Smooth muscle cell (in vitro differentiated cells): ENCODE results near the gene ZFYVE19. TPM values are rescaled to one million over a fixed set of nuclear protein-coding genes. Genes with fewer than 3 reads are reported as not detected.

Experiments
- DNase-seq: peaks from one replicate; lab custom pipeline; 2025; ENCODE audit not compliant: unreplicated experiment; lab: John Stamatoyannopoulos, UW
- H2AFZ ChIP-seq: fragments of 200-600 bp; sonication (generic); 2 replicates; pipeline ENCODE4 v1.6.0; 2016; ENCODE audit warnings: antibody characterized with exemption, low read depth, mild to moderate bottlenecking
- H3F3A ChIP-seq: fragments of 200-600 bp; sonication (generic); 2 replicates; pipeline ENCODE4 v1.6.0; 2017; ENCODE audit warnings: antibody characterized with exemption, low read depth
- H3K27ac ChIP-seq: fragments of 200-600 bp; sonication (generic); 2 replicates; pipeline ENCODE4 v1.5.1; 2016; ENCODE audit warnings: low read depth, mild to moderate bottlenecking
- H3K27me3 ChIP-seq: fragments of 200-600 bp; sonication (generic); 2 replicates; pipeline ENCODE4 v1.6.1; 2016; ENCODE audit warnings: low read depth, mild to moderate bottlenecking
- H3K36me3 ChIP-seq: fragments of 200-600 bp; sonication (generic); 2 replicates; pipeline ENCODE4 v1.5.1; 2016; ENCODE audit warnings: low read depth
- H3K4me1 ChIP-seq: fragments of 200-600 bp; sonication (generic); 2 replicates; pipeline ENCODE4 v1.5.1; 2016; ENCODE audit warnings: low read depth
- H3K4me2 ChIP-seq: fragments of 200-600 bp; sonication (generic); 2 replicates; pipeline ENCODE4 v1.6.0; 2016; ENCODE audit warnings: mild to moderate bottlenecking
- H3K4me3 ChIP-seq: fragments of 200-600 bp; sonication (generic); 2 replicates; pipeline ENCODE4 v1.5.1; 2016; ENCODE audit warnings: mild to moderate bottlenecking
- H3K79me2 ChIP-seq: fragments of 200-600 bp; sonication (generic); 2 replicates; pipeline ENCODE4 v1.6.0; 2016; ENCODE audit warnings: low read depth, mild to moderate bottlenecking
- H3K9ac ChIP-seq: fragments of 200-600 bp; sonication (generic); 2 replicates; pipeline ENCODE4 v1.6.0; 2016; ENCODE audit warnings: low read depth
- H3K9me3 ChIP-seq: fragments of 200-600 bp; sonication (generic); replicated peaks from 2 replicates; pipeline ENCODE4 v1.5.1; 2016; ENCODE audit warnings: low read depth
- H4K20me1 ChIP-seq: fragments of 200-600 bp; sonication (generic); 2 replicates; pipeline ENCODE4 v1.6.0; 2016; ENCODE audit warnings: low read depth
- WGBS: methylation state at CpG from one replicate; pipeline ENCODE4 v1.1.7; 2016; ENCODE audit warnings: low lambda C conversion rate; 5-methylcytosine and 5-hydroxymethylcytosine counted together
- polyA plus RNA-seq: library from polyadenylated mRNA; unstranded; fragments of >200 nt; fragmentation: Nextera tagmentation; extraction: Ambion mirVana; gene quantifications from 2 replicates; pipeline ENCODE4 v1.2.1, GENCODE V29; 2016
- total RNA-seq: library from RNA; depleted of rRNA; stranded (reverse); fragments of >200 nt; gene quantifications from 2 replicates; pipeline ENCODE4 v1.2.3, GENCODE V29; 2014
- TF ChIP-seq, protein P1 (sequence below): fragments of 200-600 bp; sonication (generic); IDR thresholded peaks from 2 replicates; pipeline ENCODE4 v1.5.1; 2017; ENCODE audit warnings: borderline replicate concordance, mild to moderate bottlenecking, antibody characterized with exemption; ENCODE audit not compliant: insufficient read depth, poor library complexity, severe bottlenecking

Gene ZFYVE19
- total and polyA plus RNA-seq, 2 experiments from 2014 or later: 16.5 to 30.1 TPM

DNA sequence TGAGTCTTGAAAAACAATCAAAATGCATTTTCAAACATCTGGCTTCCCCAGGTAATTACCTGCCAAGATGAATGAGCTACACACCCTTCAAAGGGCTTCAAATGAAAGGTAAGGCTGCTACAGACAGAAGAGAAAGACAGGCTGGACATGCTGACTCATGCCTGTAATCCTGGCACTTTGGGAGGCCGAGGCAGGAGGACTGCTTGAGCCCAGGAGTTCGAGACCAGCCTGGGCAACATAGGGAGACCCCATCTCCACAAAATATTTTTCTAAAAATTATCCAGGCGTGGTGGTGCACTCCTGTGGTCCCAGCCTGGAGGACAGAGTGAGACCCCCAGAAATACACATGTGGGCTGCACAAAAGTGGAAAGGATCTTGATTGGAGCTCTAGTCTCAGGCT, 14.5 kb upstream of the ZFYVE19 start:
- peaks cover 7% of the 10 kb centered on the region for H3K4me1 ChIP-seq
- no peaks in the 10 kb centered on the region for H3K27me3 ChIP-seq
- TF ChIP-seq, protein P1, sequence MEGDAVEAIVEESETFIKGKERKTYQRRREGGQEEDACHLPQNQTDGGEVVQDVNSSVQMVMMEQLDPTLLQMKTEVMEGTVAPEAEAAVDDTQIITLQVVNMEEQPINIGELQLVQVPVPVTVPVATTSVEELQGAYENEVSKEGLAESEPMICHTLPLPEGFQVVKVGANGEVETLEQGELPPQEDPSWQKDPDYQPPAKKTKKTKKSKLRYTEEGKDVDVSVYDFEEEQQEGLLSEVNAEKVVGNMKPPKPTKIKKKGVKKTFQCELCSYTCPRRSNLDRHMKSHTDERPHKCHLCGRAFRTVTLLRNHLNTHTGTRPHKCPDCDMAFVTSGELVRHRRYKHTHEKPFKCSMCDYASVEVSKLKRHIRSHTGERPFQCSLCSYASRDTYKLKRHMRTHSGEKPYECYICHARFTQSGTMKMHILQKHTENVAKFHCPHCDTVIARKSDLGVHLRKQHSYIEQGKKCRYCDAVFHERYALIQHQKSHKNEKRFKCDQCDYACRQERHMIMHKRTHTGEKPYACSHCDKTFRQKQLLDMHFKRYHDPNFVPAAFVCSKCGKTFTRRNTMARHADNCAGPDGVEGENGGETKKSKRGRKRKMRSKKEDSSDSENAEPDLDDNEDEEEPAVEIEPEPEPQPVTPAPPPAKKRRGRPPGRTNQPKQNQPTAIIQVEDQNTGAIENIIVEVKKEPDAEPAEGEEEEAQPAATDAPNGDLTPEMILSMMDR: no peak
- no peak overlapping the region for H3K4me3 ChIP-seq
- DNase-seq: no peak
- no peak overlapping the region for H2AFZ ChIP-seq
- no peaks in the 10 kb centered on the region for H3F3A ChIP-seq
- H3K4me2 ChIP-seq: no peak overlapping the region
- no peaks in the 10 kb centered on the region for H3K36me3 ChIP-seq
- H3K79me2 ChIP-seq: peaks cover 36% of the 10 kb centered on the region
- H3K9ac ChIP-seq: no peak overlapping the region
- H4K20me1 ChIP-seq: peaks cover 51% of the 10 kb centered on the region
- 91% methylated on average over 3 of the region's 3 CpGs for WGBS
- no peak overlapping the region for H3K27ac ChIP-seq
- no peaks in the 10 kb centered on the region for H3K9me3 ChIP-seq

DNA sequence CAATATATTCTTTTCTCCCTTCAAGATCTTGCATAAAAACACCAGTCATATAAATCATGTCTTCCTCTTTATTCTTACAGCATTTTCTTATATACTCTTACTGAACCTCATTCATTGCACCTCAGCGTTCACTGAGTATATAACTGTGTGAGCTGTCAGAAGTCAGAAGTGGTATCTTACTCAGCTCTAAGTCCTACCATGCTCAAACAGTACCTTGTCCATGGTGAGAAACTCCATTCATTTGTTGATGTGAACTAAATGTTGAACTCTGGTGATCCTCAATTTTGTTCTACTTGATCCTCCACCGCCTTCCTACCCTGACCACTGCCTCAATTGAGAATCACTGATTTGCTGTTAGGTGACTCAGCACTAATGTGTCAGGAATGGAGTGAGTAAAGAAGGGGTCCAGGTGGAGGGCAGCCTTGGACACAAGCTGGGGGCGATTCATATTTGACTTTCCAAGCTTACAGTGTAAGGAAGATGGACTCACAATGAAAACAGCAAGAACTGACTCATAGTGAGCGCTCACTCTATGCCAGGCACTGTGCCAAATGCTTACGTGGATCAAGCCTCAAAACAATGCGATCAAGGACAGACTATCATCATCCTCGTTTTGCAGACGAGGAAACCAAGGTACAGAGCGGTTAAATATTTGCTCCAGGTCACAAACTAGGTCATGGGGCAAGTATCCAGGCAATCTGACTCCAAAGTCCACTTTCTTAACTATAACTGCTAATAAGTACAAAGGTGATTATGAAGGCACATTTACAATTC, 13.5 kb upstream of the ZFYVE19 start:
- H3K4me3 ChIP-seq: no peak overlapping the region
- TF ChIP-seq, protein P1: no peak
- WGBS: 89% methylated on average over 9 of the region's 9 CpGs

DNA sequence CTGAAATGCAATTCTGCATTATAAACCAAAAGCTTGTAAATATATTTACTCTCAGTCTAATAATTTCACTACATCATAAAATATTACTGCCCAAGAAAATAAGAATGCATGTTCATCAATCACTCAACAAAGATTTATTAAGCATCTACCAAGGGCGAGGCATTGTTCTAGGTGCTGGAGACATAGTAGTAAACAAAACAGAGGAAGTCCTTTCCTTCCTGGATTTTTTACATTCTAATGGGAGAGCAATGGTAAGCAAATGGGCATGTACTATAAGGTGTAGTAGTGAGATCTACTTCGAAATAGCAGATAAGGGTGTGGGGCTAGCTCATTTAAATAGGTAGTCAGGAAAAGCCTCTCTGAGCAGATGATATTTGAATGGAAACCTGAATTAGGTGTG, 10.8 kb upstream of the ZFYVE19 start:
- H3K4me2 ChIP-seq: no peak overlapping the region
- H3F3A ChIP-seq: peaks cover 8% of the 10 kb centered on the region
- no peak overlapping the region for H3K27ac ChIP-seq
- H3K79me2 ChIP-seq: peaks cover 27% of the 10 kb centered on the region
- TF ChIP-seq, protein P1: no peak
- H3K4me3 ChIP-seq: no peak overlapping the region
- no peak for DNase-seq
- no peak overlapping the region for H3K9ac ChIP-seq
- H3K4me1 ChIP-seq: peaks cover 3% of the 10 kb centered on the region
- H3K27me3 ChIP-seq: no peaks in the 10 kb centered on the region
- H3K36me3 ChIP-seq: no peaks in the 10 kb centered on the region
- H4K20me1 ChIP-seq: peaks cover 53% of the 10 kb centered on the region
- no peak overlapping the region for H2AFZ ChIP-seq
- WGBS: 81% methylated on average over 2 of the region's 2 CpGs
- no peaks in the 10 kb centered on the region for H3K9me3 ChIP-seq

More for the DNA sequence above, 13.5 kb upstream of the ZFYVE19 start:
- no peak for DNase-seq
- no peaks in the 10 kb centered on the region for H3K9me3 ChIP-seq
- no peaks in the 10 kb centered on the region for H3K27me3 ChIP-seq
- no peak overlapping the region for H3K9ac ChIP-seq
- H3K4me2 ChIP-seq: no peak overlapping the region
- no peaks in the 10 kb centered on the region for H3F3A ChIP-seq
- peaks cover 2% of the 10 kb centered on the region for H3K4me1 ChIP-seq
- peaks cover 36% of the 10 kb centered on the region for H3K79me2 ChIP-seq
- no peaks in the 10 kb centered on the region for H3K36me3 ChIP-seq
- no peak overlapping the region for H2AFZ ChIP-seq
- no peak overlapping the region for H3K27ac ChIP-seq
- peaks cover 53% of the 10 kb centered on the region for H4K20me1 ChIP-seq

DNA sequence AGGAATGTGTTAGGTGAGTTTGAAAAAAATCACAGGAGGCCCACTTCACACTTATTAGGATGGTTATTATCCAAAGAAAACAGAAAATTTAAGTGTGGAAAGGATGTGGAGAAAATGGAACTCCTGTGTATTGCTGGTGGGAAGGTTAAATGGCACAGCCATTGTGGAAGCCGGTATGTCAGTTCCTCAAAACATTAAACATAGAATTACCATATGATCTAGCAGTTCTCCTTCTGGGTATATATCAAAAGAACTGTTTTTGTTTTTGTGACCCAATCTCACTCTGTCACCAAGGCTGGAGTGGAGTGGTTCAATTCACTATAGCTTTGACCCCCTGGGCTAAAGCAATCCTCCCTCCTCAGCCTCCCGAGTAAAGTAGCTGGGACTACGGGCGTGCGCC, 10.4 kb upstream of the ZFYVE19 start:
- H3K4me3 ChIP-seq: no peak overlapping the region
- H3K36me3 ChIP-seq: no peaks in the 10 kb centered on the region
- no peak for DNase-seq
- H3K9ac ChIP-seq: no peak overlapping the region
- TF ChIP-seq, protein P1: no peak
- no peak overlapping the region for H3K4me2 ChIP-seq
- H3K27me3 ChIP-seq: no peaks in the 10 kb centered on the region
- no peak overlapping the region for H2AFZ ChIP-seq
- peaks cover 27% of the 10 kb centered on the region for H3K79me2 ChIP-seq
- H3F3A ChIP-seq: peaks cover 8% of the 10 kb centered on the region
- H3K27ac ChIP-seq: no peak overlapping the region
- H3K4me1 ChIP-seq: peaks cover 3% of the 10 kb centered on the region
- peaks cover 57% of the 10 kb centered on the region for H4K20me1 ChIP-seq
- H3K9me3 ChIP-seq: no peaks in the 10 kb centered on the region
- 96% methylated on average over 5 of the region's 5 CpGs for WGBS
